HG03575 (cell line): ENCODE measurements around the gene LLGL2.

ENCODE experiments used
- ATAC-seq: cut with Tn5 transposase; IDR thresholded peaks from one replicate; pipeline ENCODE4 v1.9.1; 2021; ENCODE audit not compliant: unreplicated experiment, insufficient number of reproducible peaks, low FRiP score; ENCODE audit errors: extremely low read depth

Gene LLGL2

GRCh38 chr17:75505152-75505409 lies 20.4 kb upstream of the LLGL2 start:
- no peak for ATAC-seq

GRCh38 chr17:75505640-75506039 lies 19.9 kb upstream of the LLGL2 start:
- ATAC-seq = no peak

- no peak for ATAC-seq
Observed at GRCh38 chr17:75506134-75506533, 19.4 kb upstream of the LLGL2 start.

- ATAC-seq = no peak
Observed at GRCh38 chr17:75506888-75507287, 18.6 kb upstream of the LLGL2 start.

- ATAC-seq = no peak
Observed at GRCh38 chr17:75507733-75508719, 17.5 kb upstream of the LLGL2 start.

DNA sequence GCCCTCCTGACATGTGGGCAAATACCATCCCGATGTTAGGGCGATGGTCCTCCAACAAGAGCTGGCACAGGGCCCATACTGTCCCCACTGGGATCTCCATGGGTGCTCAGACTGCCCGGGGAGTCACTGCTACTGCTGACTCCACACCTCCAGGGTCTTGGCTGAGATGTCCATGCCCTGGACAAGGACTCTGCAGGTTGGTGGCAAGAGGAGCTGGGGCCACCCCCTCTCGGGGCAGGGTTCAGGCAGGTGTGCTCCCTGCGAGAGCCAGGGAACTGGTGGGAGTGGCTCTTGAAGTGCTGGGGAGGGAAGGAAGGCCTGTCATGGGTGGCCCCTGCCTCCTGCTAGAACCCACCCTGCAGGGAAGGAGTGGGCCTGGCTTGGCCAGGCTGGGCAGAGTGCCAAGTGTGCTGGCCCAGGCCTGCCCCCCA lies 16.6 kb upstream of the LLGL2 start:
- ATAC-seq = no peak

GRCh38 chr17:75509528-75510258 lies 15.8 kb upstream of the LLGL2 start:
- ATAC-seq = no peak

DNA sequence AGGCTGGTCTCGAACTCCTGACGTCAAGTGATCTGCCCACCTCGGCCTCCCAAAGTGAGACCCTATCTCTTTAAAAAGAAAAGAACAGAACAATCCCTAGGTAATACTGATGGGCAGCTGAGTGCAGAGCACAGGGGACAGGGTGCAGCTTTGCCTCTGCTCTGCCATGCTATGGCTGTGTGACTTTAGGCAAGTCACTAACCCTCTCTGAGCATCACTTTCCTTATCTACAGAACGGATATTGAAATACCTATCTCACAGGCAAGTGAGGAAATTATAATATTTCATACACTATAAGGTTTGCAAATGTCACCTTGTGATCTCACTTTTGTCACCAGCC lies 14.3 kb upstream of the LLGL2 start:
- no peak for ATAC-seq

GRCh38 chr17:75511610-75512575 lies 13.6 kb upstream of the LLGL2 start:
- no peak for ATAC-seq

DNA sequence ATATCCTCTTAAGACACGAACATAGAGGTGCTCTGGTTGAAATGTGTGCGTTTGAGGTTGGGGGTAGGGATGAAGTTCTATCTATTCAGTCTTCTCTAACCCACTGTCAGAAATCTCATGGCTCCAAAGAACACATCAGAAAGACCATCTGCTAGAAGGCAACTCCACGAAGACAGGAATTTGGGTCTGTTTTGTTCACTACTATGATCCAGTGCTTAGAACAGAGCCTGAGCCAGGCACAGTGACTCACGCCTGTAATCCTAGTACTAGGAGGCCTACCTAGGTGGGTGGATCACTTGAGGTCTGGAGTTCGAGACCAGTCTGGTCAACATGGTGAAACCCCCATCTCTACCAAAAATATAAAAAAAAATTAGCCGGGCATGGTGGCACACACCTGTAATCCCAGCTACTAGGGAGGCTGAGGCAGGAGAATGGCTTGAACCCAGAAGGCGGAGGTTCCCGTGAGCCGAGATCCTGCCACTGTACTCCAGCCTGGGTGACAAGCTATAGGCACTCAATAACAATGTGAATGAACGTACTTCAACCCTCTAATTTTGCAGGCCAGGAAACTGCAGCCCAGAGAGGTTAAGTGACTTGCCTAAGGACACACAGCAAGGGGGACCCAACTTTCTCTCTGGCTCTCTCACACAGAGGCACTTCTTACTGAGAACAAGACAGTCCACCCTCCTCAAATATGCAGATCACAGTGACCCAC lies 12.4 kb upstream of the LLGL2 start:
- ATAC-seq = no peak

GRCh38 chr17:75513641-75514000 lies 11.9 kb upstream of the LLGL2 start:
- ATAC-seq = no peak

- ATAC-seq = no peak
Observed at GRCh38 chr17:75514299-75514918, 11.1 kb upstream of the LLGL2 start.

GRCh38 chr17:75514919-75515495 lies 10.5 kb upstream of the LLGL2 start:
- no peak for ATAC-seq

- ATAC-seq = no peak
Observed at GRCh38 chr17:75515496-75516254, 9.8 kb upstream of the LLGL2 start, which contains the start of gene CASKIN2. TSS of gene CASKIN2 (minus strand) at chr17:75515537. CDS start at chr17:75513804, 1,733 bp downstream.

DNA sequence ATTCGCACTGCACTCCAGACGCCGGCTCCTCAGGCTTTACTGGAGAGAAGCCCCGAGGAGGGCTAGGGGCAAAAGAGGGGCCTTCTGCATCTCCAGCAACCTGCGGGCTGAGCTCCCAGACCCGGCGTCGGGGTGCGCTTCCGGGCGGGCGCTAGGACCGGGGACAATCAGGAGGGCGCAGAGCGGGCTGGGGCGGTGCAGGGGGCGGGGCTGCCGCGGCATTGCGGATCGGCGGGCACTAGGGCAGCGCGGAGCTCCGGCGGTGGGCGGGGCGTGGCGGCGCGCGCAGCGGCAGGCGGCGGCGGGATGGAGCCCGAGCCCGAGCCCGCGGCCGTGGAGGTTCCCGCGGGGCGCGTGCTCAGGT lies 9.3 kb upstream of the LLGL2 start, which contains the start of gene TSEN54:
TSS of gene TSEN54 (plus strand) at position 274 of the 364 bp plus-strand sequence. CDS start at position 307, 33 bp downstream.
- no peak for ATAC-seq

DNA sequence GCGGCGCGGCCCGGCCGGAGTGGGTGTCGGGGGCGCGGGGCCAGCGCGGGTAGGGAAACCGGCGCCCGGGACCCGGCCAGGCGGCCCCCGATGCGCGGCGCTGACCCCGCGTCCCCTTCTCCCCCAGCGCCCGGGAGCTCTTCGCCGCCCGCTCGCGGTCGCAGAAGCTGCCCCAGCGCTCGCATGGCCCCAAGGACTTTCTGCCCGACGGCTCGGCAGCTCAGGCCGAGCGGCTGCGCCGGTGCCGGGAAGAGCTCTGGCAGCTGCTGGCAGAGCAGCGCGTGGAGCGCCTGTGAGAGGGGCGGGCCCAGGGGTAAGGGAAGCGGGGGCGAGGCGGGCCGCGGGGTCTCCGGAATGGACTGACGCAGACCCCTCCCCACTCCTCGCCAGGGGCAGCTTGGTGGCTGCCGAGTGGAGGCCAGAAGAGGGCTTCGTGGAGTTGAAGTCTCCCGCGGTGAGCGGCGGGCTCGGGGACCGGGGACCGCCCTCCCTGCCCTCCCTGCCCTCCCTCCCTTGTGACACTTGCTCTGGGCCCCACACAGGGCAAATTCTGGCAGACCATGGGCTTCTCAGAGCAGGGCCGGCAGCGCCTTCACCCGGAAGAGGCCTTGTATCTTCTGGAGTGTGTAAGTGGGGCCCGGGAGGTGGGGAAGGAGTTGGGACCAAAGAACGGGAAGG lies 8.7 kb upstream of the LLGL2 start:
- no peak for ATAC-seq
